ENCODE measurements around the gene CCDC83.

CCDC83 gene

DNA sequence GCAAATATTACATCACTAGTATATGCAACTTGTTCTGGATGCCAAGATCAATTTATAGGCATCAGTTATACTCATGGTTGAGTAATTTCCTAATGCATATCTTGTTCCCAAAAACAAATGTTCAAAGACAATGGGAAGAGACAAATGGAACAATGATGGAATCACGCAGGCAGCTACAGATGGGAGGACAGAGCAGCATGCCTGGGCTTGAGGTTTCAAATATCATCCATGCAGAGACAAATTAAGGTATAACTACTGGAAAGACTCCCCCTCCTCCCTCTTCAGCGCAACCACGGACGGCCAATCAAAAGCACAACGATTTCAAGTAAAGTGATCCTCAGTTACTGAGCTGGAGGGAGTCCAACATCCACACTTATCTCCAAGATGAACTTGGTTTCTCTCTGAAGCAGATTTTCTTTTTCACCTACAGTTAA lies 106.8 kb downstream of the CCDC83 start:
- TF ChIP-seq, protein P1, sequence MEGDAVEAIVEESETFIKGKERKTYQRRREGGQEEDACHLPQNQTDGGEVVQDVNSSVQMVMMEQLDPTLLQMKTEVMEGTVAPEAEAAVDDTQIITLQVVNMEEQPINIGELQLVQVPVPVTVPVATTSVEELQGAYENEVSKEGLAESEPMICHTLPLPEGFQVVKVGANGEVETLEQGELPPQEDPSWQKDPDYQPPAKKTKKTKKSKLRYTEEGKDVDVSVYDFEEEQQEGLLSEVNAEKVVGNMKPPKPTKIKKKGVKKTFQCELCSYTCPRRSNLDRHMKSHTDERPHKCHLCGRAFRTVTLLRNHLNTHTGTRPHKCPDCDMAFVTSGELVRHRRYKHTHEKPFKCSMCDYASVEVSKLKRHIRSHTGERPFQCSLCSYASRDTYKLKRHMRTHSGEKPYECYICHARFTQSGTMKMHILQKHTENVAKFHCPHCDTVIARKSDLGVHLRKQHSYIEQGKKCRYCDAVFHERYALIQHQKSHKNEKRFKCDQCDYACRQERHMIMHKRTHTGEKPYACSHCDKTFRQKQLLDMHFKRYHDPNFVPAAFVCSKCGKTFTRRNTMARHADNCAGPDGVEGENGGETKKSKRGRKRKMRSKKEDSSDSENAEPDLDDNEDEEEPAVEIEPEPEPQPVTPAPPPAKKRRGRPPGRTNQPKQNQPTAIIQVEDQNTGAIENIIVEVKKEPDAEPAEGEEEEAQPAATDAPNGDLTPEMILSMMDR (IDR thresholded peaks at IDR 0.05; ENCODE audit: low read depth, low read length) = no peak
- in situ Hi-C loops (cut with HindIII; ENCODE audit: low sequenced_read_pairs) = no loop called here
- H3K4me3 ChIP-seq (ENCODE audit: low read depth, low read length) = no peak overlapping the region
- DNase-seq (ENCODE audit: low read depth, low spot score) = peak; percentile 71

DNA sequence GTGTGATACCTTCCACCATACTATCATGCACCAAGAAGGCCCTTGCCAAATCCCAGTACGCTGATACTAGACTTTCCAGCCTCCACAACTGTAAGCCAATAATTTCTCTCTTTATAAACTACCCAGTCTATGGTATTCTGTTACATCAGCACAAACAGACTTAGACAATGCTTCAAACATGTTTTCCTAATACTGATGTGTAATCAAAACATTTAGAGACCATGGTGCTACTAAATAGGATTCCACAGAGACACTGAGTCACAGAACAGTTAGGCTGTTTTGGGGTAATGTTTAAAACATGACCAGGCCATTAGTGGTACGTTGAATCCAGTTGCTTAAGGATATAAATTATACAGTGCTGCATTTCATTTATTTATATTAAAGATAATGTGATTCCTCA lies 110.0 kb downstream of the CCDC83 start:
- TF ChIP-seq, protein P1 (IDR thresholded peaks at IDR 0.05; ENCODE audit: low read depth, low read length) = no peak
- in situ Hi-C loops (cut with HindIII; ENCODE audit: low sequenced_read_pairs) = no loop called here
- no peak overlapping the region for H3K4me3 ChIP-seq (ENCODE audit: low read depth, low read length)
- DNase-seq (ENCODE audit: low read depth, low spot score) = no peak

DNA sequence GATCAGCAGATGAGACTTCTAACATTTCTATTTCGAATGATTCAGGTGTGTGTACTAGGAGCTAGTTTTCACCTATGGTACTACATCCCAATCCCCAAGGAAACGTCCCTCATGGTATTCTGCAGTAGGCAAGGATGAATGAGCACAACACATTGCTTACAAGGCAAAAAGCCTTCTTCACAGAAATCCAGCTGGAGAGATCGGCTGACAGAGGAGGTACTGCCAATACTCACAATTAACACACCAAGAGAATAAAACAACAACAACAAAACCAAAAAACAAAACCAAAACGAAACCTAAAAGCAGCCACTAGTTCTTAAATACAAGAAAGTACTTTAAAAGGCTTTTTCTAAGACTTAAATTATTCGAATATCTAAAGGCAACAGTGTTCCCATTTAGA lies 112.3 kb downstream of the CCDC83 start:
- TF ChIP-seq, protein P1 (IDR thresholded peaks at IDR 0.05; ENCODE audit: low read depth, low read length) = no peak
- in situ Hi-C loops (cut with HindIII; ENCODE audit: low sequenced_read_pairs) = no loop called here
- no peak overlapping the region for H3K4me3 ChIP-seq (ENCODE audit: low read depth, low read length)
- DNase-seq (ENCODE audit: low read depth, low spot score) = no peak
